Ammon's horn (tissue), 1 donor: ENCODE measurements around the gene CARMIL1.

Experiments used
- DNase-seq: peaks from one replicate; pipeline ENCODE4 v3.0.0-alpha.2; 2016; ENCODE audit warnings: low spot score

CARMIL1 gene

GRCh38 chr6:25446830-25447569, 167.8 kb downstream of the CARMIL1 start:
- DNase-seq, result no peak

DNA sequence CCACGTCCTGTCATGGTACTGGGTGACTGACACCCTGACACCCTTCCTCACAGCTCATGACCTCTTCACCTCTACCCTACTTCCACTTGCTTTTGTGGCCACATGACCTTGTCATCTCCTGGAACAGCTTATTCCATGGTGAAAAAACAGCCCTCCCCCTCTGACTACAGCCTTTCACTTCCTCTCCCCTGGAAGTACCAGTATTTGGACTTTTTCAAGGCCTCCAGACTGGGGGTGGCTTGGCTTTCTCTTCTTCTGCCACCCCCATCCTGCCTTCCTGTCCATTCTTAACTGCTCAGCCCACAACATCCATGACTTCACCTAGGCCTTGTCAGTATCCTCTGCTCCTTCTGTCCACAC, 168.4 kb downstream of the CARMIL1 start:
- DNase-seq, result peak; percentile 34

GRCh38 chr6:25448965-25449538, 169.9 kb downstream of the CARMIL1 start:
- no peak for DNase-seq

DNA sequence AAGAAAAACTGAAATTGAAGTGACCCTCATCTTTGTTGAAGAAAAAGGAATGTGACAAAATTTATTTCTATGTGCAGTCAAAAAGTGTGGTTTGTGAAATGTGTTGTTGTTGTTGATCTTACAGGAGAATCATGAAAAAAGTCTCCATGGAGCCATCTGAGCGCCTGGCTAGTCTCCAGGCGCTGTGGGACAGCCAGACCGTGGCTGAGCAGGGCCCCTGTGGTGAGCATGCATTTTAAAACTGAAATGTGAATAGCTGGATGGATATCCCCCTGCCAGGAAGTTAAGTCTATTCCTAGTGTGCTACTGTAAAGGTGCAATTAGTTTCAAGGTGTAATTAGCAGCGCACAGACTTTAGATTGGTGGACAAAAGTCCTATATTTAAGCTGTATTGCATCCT, 170.6 kb downstream of the CARMIL1 start:
- DNase-seq, result no peak

DNA sequence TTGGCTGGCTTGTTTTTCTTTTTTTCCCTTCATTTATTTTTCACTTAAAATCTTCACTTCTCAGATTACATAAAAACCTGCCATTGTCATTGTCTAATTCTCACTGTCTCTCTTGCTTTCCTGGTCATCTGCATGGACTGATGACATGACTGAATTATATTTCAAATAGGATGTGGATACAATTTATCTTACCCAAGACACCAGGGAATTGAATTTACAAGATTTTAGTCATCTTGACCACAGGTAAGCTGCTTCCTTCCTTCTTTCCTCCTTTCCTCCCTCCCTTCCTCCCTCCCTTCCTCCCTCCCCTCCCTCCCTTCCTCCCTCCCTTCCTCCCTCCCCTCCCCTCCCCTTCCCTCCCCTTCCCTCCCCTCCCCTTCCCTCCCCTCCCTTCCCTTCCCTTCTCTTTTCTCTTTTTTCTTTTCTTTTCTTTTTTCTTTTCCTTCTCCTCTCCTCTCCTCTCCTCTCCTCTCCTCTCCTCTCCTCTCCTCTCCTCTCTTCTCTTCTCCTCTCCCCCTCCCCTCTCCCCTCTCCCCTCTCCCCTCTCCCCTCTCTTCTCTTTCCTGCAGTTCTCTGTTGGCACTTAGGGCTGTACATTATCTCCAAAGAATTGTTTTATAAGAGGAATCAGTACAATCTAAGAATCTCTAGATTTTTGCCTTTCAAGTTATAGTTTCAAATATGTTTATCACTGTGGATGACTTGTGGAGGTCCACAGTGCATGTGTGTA, 171.5 kb downstream of the CARMIL1 start:
- DNase-seq, result no peak

DNA sequence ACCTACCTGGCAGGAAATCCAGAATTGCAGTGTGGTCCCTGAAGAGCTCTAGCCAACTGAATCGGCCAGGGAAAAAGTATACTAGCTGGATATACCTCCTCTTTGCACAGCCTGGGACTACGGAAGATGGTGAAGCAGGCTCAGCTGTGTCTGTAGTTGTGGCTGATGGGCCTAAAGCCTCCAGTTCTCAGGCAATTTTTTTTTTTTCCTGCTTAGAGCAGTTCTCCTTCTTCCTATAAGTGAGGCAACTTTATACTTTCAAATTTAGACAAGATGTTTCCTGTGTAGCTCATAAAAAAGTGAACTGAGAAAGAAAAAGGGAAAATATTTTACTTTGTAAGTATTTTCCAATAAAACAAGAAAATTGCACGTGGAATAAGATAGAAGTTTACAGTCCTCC, 172.9 kb downstream of the CARMIL1 start:
- peak; percentile 13 for DNase-seq

DNA sequence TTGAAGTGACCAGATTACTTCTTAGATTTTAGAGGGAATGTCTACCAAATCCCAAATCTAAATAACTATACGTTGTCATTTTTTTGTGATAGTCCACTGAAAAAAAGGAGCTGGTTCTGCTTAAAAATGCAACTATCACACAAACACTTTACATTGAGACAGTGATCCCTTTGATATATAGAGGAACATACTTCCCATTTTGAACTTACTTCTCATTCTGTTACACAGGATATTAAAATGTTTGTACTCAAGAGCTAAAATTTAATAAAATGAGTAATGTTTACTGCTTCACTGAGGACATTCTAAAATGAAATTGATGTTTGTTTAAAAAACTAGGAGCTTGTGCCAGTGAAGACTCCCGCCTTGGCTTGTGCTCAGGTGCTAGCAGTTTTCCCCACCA, 174.1 kb downstream of the CARMIL1 start:
- no peak for DNase-seq

- DNase-seq, result no peak
Measured at GRCh38 chr6:25454136-25454535, 175.0 kb downstream of the CARMIL1 start.

DNA sequence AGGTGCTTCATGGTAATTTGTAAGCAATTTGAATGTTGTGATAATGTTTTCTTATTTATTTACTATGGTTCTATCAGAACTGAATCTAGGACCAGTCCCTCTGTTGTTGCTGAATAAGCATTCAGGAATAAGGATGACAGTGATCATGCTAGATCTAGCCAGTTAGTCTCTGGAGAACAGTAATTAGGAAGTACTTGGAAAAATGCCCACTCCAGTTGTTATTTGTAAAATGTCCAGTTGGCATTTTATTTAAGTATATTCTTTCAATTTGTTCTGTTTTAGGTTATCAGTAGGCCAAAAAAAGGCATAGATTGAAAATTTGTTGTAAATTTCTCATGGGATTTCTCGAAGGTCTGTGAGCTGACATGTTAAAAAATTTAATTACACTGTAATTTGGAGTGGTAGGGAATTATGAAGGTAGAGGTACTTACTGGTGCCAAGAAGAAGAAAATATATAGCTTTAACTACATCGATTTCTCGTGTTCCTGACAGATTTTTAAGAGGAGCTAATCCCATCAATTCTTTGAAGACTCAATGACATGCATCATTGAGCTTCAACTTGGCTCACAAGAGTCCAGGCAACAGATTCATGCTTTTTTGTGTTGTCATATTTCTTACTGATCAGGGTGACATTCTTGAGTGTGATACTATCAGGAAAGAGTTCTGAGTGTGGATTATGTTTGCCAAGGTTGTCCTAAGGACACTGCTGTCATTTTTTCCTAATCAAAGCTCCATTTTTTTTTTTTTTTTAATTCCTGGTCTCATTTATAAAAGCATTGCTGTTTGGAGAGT, 177.3 kb downstream of the CARMIL1 start:
- DNase-seq, result no peak

DNA sequence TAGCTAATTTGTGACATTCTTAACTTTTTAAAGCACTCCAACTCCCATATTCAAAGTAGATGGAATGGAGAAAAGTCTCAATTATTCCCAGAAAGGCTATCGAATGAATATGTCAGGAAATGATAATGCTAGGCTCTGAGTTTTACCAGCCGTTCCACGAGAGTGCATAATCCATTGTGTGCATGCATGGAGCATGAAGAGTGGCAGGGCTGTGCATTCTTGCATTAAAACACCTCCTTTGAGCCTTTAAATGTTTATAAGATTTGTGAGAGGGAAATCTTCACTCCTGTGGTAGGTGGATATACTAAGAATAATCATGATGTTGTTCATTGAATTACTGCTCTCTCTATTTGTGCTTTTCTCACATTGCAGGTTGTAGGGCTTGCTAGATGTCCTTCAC, 178.3 kb downstream of the CARMIL1 start:
- DNase-seq, result no peak

- DNase-seq, result no peak
Measured at GRCh38 chr6:25458485-25458884, 179.3 kb downstream of the CARMIL1 start.

- DNase-seq, result no peak
Measured at GRCh38 chr6:25462235-25462897, 183.2 kb downstream of the CARMIL1 start.

DNA sequence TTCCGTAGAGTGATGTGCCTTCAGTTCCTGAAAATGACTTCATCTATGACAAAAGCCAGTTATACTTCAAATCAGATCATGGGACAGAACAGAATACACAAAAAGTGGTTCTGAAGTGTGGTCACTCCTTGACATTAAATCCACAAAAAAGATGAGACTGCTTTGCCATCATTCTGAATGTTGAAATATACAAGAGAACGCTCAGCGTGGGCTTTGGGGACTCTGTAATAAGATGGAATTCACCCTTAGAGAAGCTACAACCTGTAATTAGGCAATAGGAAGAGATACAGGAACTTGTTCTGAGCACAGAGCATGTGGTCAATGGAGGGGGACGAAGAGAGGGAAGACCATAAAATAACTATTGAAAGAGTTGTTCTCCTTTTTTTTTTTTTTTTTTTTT, 184.3 kb downstream of the CARMIL1 start:
- DNase-seq, result no peak

DNA sequence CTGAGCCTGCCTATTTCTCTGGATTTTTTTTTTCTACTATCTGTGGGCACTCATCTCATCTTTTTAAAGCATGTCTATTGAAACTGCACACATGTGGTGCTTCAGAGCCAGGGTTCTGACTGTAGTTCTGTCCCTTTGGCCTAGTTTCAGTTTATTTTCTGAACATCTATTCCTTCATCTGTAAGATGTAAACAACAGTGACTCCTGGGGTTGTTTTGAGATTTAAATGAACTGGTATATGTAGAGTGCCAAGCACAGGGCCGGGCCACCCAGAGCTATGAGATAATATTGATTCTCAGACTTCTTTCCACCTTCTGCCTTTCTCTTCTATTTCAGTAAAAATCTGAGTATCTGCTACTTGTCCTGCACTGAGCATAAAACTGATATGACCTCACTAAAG, 185.1 kb downstream of the CARMIL1 start:
- no peak for DNase-seq

- no peak for DNase-seq
Measured at GRCh38 chr6:25465941-25466340, 186.8 kb downstream of the CARMIL1 start.

DNA sequence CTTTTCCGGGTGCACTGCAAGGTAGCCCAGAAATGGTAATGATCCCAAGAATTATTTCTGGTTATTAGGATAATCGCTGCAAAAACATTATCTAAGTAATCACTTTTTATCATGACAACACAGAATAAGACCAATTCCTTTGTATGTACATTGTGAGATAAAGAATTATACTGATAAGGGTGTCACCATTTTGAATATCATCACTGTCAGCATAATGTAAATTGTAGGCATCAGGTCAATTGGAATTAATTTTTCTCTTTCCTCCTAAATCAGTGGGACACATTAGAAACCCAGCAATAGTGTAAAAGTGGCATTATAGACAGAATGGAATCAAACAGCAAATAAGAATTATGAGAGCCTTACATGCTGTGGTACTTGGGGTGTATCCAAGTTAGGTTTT, 189.7 kb downstream of the CARMIL1 start:
- DNase-seq, result no peak

DNA sequence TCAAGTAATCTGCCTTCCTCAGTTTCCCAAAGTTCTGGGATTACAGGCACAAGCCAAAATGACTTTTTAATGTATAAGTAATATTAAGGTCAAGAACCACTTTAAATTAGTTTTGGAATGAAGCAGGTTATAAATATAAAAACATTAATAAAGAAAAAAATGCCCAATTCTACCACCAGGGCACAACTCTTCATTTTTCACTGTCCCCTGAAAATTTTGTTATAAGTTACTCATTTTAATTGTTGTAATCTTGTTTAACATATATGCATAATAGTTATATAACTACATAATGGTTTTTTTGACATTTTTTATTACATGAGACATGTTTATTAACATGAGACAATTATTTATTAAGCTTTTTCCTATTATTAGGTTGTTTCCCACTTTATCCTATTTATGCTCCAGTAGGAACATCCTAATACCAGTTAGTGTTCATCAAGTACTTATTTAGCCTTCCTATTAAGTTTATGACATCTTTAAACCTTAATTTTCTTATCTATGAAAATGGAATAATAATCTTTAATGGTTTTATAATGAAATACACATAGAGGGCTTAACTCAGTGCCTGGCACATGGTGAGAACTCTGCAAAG, 190.7 kb downstream of the CARMIL1 start:
- no peak for DNase-seq

DNA sequence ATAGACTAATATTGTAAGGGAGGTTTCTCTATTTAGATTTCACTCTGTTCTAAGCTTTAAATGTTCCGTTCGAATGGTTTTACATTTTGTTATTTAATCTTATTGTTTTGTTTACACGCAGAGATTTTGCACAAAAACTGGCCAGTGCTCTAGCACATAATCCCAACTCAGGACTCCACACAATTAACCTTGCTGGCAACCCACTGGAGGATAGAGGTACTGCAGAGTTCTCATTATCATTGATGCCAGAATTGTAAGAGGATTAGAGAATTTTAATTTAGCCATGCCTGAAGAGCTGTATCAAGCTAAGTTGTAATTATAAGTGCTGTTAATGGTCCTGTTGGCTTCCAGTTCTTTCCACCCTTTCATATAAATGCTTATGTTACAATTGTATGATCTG, 193.1 kb downstream of the CARMIL1 start:
- no peak for DNase-seq

- no peak for DNase-seq
Measured at GRCh38 chr6:25472906-25473305, 193.7 kb downstream of the CARMIL1 start.

- DNase-seq, result no peak
Measured at GRCh38 chr6:25473447-25473846, 194.3 kb downstream of the CARMIL1 start.

- no peak for DNase-seq
Measured at GRCh38 chr6:25476126-25476525, 197.0 kb downstream of the CARMIL1 start.
